ENCODE data around the gene CDH4.

The CDH4 gene

DNA sequence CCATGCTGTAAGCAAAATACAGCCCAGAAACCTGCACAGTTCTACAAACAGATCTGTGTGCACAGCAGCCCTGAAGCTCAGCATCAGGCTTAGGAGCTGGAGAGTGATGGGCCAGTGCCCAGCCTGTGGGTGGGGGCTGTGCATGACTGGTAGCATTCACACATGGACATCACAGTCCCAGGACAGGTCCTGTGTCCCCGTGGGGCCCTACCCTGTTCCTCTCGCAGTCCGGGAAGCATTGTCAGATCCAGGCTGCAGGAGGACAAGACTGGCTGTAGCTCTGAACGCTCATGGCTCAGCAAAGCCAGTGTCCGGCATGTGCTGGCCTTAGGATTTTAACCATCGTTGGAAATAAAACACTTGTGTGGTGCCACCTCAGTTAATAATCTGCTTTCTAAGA, 234.1 kb downstream of the CDH4 start:
- Histone ChIP-seq H3K9me2 (replicated peaks; ENCODE audit: insufficient read depth, low read length) (no peaks in the 10 kb centered on the region), H3K9ac (ENCODE audit: low read length) (no peak overlapping the region), H3K27ac (ENCODE audit: low read depth, low read length) (no peak overlapping the region), H3K36me3 (ENCODE audit: low read length) (no peaks in the 10 kb centered on the region), H3K4me3 (ENCODE audit: insufficient read depth, low read length, poor library complexity, severe bottlenecking) (no peak overlapping the region), H3K79me2 (ENCODE audit: insufficient read depth, low read length) (no peaks in the 10 kb centered on the region), H3K9me3 (ENCODE audit: insufficient read depth, low read length) (no peaks in the 10 kb centered on the region), H3K27me3 (ENCODE audit: low read length) (no peaks in the 10 kb centered on the region), H3K4me2 (ENCODE audit: low read depth, low read length, poor library complexity, severe bottlenecking) (no peak overlapping the region), H3F3A (ENCODE audit: insufficient read depth) (no peaks in the 10 kb centered on the region), H4K20me1 (ENCODE audit: low read depth, low read length) (no peaks in the 10 kb centered on the region), H2AFZ (ENCODE audit: low read depth, low read length, severe bottlenecking) (no peak overlapping the region)
- no peak for TF ChIP-seq EZH2phosphoT487 (conservative IDR thresholded peaks at IDR 0.05; ENCODE audit: low read length)
- TF ChIP-seq CTCF (IDR thresholded peaks at IDR 0.05; ENCODE audit: insufficient read depth, low read length, poor library complexity, severe bottlenecking): no peak

DNA sequence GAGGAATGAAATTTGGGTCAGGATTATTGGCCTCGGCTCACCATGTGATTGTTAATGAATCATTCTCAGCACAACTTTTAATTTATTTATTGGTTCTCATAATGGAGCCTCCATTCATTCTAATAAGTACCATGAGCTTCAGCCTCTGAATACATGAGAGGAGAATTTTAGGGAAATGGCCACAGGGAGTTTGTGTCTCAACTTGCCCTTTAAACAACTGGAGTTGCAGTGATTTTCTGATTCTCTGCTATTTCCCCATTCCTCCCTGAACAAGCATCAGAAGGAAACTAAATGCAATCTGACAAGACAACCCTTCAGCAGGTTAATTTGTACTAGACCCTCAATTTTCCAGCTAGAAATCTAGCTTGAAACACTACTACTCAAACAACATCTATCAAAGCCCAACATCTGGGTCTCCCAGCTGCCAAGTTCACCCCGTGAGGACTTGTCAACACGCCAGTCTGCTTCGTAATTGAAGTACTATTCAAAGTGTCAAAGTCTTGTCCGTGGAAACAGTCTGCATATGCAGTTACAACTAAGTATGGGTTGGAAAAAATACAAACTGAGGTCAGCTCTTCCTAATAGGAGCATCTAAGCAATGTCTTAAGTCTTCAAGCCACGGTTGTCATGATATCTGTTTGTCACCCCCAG, 235.4 kb downstream of the CDH4 start:
- no peak overlapping the region for H3K9ac ChIP-seq (ENCODE audit: low read length)
- no peaks in the 10 kb centered on the region for H3K9me2 ChIP-seq (replicated peaks; ENCODE audit: insufficient read depth, low read length)
- H3K27me3 ChIP-seq (ENCODE audit: low read length): no peaks in the 10 kb centered on the region
- no peak overlapping the region for H3K4me2 ChIP-seq (ENCODE audit: low read depth, low read length, poor library complexity, severe bottlenecking)
- TF ChIP-seq EZH2phosphoT487 (conservative IDR thresholded peaks at IDR 0.05; ENCODE audit: low read length) (no peak), CTCF (IDR thresholded peaks at IDR 0.05; ENCODE audit: insufficient read depth, low read length, poor library complexity, severe bottlenecking) (no peak)
- no peak overlapping the region for H3K27ac ChIP-seq (ENCODE audit: low read depth, low read length)
- no peaks in the 10 kb centered on the region for H3F3A ChIP-seq (ENCODE audit: insufficient read depth)
- H3K36me3 ChIP-seq (ENCODE audit: low read length): no peaks in the 10 kb centered on the region
- no peaks in the 10 kb centered on the region for H3K79me2 ChIP-seq (ENCODE audit: insufficient read depth, low read length)
- H2AFZ ChIP-seq (ENCODE audit: low read depth, low read length, severe bottlenecking): no peak overlapping the region
- H3K9me3 ChIP-seq (ENCODE audit: insufficient read depth, low read length): no peaks in the 10 kb centered on the region
- no peaks in the 10 kb centered on the region for H4K20me1 ChIP-seq (ENCODE audit: low read depth, low read length)
- H3K4me3 ChIP-seq (ENCODE audit: insufficient read depth, low read length, poor library complexity, severe bottlenecking): no peak overlapping the region

DNA sequence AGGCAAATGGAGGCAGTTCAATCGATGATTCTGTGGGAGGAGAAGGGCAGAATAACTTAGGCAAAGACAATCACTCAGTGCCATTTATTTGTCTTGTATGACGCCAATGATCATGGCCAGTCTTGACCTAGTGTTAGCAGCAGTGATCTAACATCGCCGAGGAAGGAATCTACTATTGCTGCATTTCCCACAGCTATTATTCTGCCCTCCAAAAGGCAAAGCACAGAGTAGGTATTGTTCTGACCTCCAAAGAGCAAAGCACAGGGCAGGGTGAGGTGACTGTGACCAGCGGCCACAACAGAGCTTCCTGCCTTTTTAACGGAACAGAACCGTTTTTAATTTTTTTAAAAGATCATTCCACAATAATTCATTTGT, 235.9 kb downstream of the CDH4 start:
- Histone ChIP-seq H3K9ac (ENCODE audit: low read length) (no peak overlapping the region), H3K79me2 (ENCODE audit: insufficient read depth, low read length) (no peaks in the 10 kb centered on the region), H3K36me3 (ENCODE audit: low read length) (no peaks in the 10 kb centered on the region), H3K9me2 (replicated peaks; ENCODE audit: insufficient read depth, low read length) (no peaks in the 10 kb centered on the region), H3F3A (ENCODE audit: insufficient read depth) (no peaks in the 10 kb centered on the region), H3K4me3 (ENCODE audit: insufficient read depth, low read length, poor library complexity, severe bottlenecking) (no peak overlapping the region), H4K20me1 (ENCODE audit: low read depth, low read length) (no peaks in the 10 kb centered on the region), H3K27me3 (ENCODE audit: low read length) (no peaks in the 10 kb centered on the region), H3K9me3 (ENCODE audit: insufficient read depth, low read length) (no peaks in the 10 kb centered on the region), H3K4me2 (ENCODE audit: low read depth, low read length, poor library complexity, severe bottlenecking) (no peak overlapping the region), H2AFZ (ENCODE audit: low read depth, low read length, severe bottlenecking) (no peak overlapping the region), H3K27ac (ENCODE audit: low read depth, low read length) (no peak overlapping the region)
- TF ChIP-seq EZH2phosphoT487 (conservative IDR thresholded peaks at IDR 0.05; ENCODE audit: low read length) (no peak), CTCF (IDR thresholded peaks at IDR 0.05; ENCODE audit: insufficient read depth, low read length, poor library complexity, severe bottlenecking) (no peak)
